ENCODE results near the gene GIPC2.

GIPC2 gene

DNA sequence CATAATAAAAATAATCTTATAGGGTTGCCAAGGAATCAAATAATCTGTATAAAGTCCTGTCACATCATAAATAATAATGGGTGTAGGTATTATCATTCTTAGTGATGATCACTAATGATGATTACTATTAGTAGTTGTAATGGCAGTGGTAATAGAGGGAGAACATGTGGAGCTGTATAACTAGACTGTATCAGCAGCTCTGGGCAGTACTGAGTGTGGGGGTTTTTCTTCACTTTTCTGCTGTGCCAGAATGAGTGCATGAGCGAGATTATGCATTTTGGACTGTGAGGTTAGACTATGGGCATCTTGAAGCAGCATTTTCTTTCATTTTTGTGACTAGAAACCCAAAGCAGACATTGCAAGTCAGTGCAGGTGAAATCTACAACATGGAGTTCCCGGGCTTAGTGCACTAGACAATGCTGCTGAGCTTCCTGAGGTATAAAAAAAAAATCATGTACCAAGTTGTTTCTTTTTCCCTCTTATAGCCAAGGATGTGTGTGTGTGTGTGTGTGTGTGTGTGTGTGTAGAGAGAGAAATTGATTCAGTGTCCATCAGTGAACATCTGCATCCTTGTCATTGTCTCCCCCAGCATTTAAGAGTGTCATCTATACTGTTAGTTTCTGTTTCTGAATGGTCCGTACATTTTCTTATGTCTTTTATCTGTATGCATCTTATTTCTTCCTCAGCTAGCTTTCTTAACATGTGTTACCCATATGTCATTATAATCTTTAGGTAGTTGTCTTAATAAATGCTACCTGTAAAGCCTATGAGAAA is 86.6 kb downstream of the GIPC2 start:
- no peak for TF ChIP-seq NFIC (IDR thresholded peaks at IDR 0.05)
- TF ChIP-seq, protein P1, sequence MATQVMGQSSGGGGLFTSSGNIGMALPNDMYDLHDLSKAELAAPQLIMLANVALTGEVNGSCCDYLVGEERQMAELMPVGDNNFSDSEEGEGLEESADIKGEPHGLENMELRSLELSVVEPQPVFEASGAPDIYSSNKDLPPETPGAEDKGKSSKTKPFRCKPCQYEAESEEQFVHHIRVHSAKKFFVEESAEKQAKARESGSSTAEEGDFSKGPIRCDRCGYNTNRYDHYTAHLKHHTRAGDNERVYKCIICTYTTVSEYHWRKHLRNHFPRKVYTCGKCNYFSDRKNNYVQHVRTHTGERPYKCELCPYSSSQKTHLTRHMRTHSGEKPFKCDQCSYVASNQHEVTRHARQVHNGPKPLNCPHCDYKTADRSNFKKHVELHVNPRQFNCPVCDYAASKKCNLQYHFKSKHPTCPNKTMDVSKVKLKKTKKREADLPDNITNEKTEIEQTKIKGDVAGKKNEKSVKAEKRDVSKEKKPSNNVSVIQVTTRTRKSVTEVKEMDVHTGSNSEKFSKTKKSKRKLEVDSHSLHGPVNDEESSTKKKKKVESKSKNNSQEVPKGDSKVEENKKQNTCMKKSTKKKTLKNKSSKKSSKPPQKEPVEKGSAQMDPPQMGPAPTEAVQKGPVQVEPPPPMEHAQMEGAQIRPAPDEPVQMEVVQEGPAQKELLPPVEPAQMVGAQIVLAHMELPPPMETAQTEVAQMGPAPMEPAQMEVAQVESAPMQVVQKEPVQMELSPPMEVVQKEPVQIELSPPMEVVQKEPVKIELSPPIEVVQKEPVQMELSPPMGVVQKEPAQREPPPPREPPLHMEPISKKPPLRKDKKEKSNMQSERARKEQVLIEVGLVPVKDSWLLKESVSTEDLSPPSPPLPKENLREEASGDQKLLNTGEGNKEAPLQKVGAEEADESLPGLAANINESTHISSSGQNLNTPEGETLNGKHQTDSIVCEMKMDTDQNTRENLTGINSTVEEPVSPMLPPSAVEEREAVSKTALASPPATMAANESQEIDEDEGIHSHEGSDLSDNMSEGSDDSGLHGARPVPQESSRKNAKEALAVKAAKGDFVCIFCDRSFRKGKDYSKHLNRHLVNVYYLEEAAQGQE (IDR thresholded peaks at IDR 0.05; ENCODE audit: low read depth), result no peak
- no peak for TF ChIP-seq EP300 (IDR thresholded peaks at IDR 0.05; ENCODE audit: borderline replicate concordance)
- TF ChIP-seq TAF1 (IDR thresholded peaks at IDR 0.05; ENCODE audit: low read depth), result no peak
- no peak for TF ChIP-seq FOXM1 (IDR thresholded peaks at IDR 0.05; ENCODE audit: borderline replicate concordance, low read depth)
- no peak for TF ChIP-seq YY1 (IDR thresholded peaks at IDR 0.05; ENCODE audit: low read depth)
- TF ChIP-seq, protein P2, sequence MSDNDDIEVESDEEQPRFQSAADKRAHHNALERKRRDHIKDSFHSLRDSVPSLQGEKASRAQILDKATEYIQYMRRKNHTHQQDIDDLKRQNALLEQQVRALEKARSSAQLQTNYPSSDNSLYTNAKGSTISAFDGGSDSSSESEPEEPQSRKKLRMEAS (IDR thresholded peaks at IDR 0.05), result no peak

GRCh38 chr1:78132948-78133322 is 87.2 kb downstream of the GIPC2 start:
- TF ChIP-seq, protein P2 (IDR thresholded peaks at IDR 0.05), result no peak
- TF ChIP-seq TAF1 (IDR thresholded peaks at IDR 0.05; ENCODE audit: low read depth), result no peak
- TF ChIP-seq NFIC (IDR thresholded peaks at IDR 0.05), result no peak
- TF ChIP-seq, protein P1 (IDR thresholded peaks at IDR 0.05; ENCODE audit: low read depth), result no peak

GRCh38 chr1:78136680-78137079 is 90.9 kb downstream of the GIPC2 start:
- TF ChIP-seq TCF12 (IDR thresholded peaks at IDR 0.05; ENCODE audit: low read depth), result no peak
- TF ChIP-seq, protein P2 (IDR thresholded peaks at IDR 0.05), result no peak
- TF ChIP-seq TEAD4 (IDR thresholded peaks at IDR 0.05), result no peak
- TF ChIP-seq, protein P1 (IDR thresholded peaks at IDR 0.05; ENCODE audit: low read depth), result no peak
- no peak for TF ChIP-seq CREB1 (IDR thresholded peaks at IDR 0.05; ENCODE audit: low read depth)
- TF ChIP-seq ZBTB7A (IDR thresholded peaks at IDR 0.05; ENCODE audit: low read depth), result no peak
- no peak for TF ChIP-seq USF1 (IDR thresholded peaks at IDR 0.05)
- TF ChIP-seq CEBPB (IDR thresholded peaks at IDR 0.05), result no peak
- TF ChIP-seq RAD21 (IDR thresholded peaks at IDR 0.05; ENCODE audit: low read depth), result no peak
- TF ChIP-seq EGR1 (IDR thresholded peaks at IDR 0.05), result no peak

- TF ChIP-seq, protein P1 (IDR thresholded peaks at IDR 0.05; ENCODE audit: low read depth), result no peak
- TF ChIP-seq TCF12 (IDR thresholded peaks at IDR 0.05; ENCODE audit: low read depth) (no peak), EGR1 (IDR thresholded peaks at IDR 0.05) (no peak), CREB1 (IDR thresholded peaks at IDR 0.05; ENCODE audit: low read depth) (no peak), ZBTB7A (IDR thresholded peaks at IDR 0.05; ENCODE audit: low read depth) (no peak), EP300 (IDR thresholded peaks at IDR 0.05; ENCODE audit: borderline replicate concordance) (no peak), TAF1 (IDR thresholded peaks at IDR 0.05; ENCODE audit: low read depth) (no peak), USF1 (IDR thresholded peaks at IDR 0.05) (no peak), YY1 (IDR thresholded peaks at IDR 0.05; ENCODE audit: low read depth) (no peak), RAD21 (IDR thresholded peaks at IDR 0.05; ENCODE audit: low read depth) (no peak), TEAD4 (IDR thresholded peaks at IDR 0.05) (no peak), NFIC (IDR thresholded peaks at IDR 0.05) (no peak), CEBPB (IDR thresholded peaks at IDR 0.05) (no peak), FOXM1 (IDR thresholded peaks at IDR 0.05; ENCODE audit: borderline replicate concordance, low read depth) (no peak)
- TF ChIP-seq, protein P2 (IDR thresholded peaks at IDR 0.05), result no peak
Observed at GRCh38 chr1:78141531-78142231, 95.9 kb downstream of the GIPC2 start.
